D341Med (cell line): ENCODE data around the gene AHDC1.
"Not testable (repeated sequence)": the region's sequence is repeated elsewhere in the genome, so short reads cannot be mapped to it uniquely, and the experiment has no call there.

Experiments used
- DNase-seq: peaks from one replicate; pipeline ENCODE4 v3.0.0; 2012; ENCODE audit warnings: low spot score

AHDC1 gene

GRCh38 chr1:27564710-27565649 is 39.0 kb downstream of the AHDC1 start:
- DNase-seq: no peak

DNA sequence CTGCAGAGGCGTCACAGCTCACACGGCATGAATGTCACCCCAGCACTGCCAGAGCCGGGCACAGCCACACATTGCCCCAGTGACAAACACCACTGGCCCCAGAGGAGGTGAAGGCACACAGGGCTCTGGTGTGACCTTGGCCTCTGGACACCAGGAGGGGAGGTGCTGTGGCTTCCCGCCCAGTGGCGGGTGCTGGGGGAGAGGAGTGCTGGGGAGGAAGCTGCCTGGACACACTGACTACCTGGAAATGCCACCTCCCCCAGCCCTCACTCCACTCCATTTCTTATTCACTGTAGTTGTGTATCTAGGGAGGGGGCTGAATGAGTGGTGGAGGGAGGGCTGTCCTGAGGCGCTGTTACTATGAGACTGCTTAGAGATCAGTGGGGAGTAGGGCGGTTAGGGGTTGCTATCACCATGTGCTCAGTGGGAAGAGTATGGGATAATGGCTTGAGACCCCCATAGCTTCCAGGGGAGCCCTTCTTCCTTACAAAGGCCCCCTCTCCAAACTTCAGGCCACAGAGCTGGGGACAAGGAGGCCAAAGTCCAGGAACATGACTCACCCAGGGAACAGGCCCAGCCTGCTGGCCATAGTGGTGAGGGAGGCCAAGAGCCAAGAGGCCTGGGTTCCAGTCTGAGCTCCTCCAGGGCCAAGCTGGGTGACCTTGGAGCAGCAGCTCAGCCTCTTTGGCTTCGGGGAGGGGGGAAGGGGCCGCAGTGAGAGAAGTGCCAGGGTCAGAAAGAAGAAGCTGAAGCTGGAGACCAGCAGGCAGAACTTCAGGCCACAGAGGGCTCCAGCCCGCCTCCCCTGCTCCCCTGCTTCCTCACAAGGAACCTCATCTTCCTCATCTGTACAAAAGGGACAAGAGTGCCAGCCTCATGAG is 40.1 kb downstream of the AHDC1 start:
- DNase-seq: no peak

DNA sequence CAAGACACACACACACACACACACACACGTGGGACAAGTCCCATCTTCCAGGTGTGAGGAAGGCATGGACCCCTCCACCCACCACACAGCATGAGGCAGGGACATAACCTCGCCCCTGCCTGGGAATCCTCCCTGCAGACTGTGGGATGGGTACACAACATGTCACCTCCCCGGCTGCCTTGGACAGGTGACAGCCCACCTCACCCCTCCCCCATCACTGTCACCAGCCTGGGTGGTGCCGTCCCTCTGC is 40.7 kb downstream of the AHDC1 start:
- DNase-seq: no peak

- DNase-seq: no peak
Measured at GRCh38 chr1:27562534-27563340, 41.2 kb downstream of the AHDC1 start.

GRCh38 chr1:27562021-27562420 is 41.9 kb downstream of the AHDC1 start:
- DNase-seq: no peak

GRCh38 chr1:27561124-27561899 is 42.6 kb downstream of the AHDC1 start:
- DNase-seq: no peak

DNA sequence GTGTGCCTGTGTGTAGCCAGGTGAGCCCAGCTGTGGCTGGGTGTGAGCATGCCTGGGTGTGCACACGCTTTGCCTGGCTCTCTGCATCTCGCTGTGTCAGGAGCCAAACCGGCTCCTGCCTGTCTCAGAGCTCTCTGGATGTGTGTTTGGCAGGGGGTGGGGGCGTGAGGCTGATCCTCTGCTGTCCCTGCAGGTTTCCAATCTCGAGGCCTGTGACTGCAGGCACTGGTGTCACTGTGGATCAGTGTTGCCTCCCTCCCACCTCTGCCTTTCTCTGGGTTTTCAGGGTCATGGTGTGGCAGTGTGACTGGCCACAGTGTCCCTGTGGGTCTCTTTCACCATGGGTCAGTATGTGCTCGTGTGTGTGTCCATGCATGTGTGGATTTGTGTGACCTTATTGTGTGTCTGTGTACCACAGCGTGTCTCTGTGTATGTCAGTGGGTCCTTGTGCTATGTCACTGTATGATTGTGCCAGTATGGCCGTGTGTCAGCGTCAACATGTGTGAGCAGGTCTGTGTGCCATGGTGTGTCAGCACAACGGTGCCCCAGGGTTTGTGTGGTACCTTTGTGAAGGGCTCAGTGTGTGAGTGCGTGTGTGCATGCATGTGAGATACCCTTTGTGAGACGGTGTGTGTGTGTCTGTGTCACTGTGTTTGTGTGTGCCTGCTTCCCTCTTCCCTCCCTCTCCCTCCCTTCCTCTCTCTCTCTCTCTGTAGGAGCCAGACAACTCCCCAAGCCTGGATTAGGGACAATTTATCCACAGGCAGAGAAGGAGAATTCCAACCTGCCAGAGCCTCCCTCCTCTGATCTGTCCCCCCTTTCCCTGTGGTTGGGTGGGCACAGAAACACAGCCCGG is 43.4 kb downstream of the AHDC1 start:
- no peak for DNase-seq

- no peak for DNase-seq
Measured at GRCh38 chr1:27559466-27560030, 44.4 kb downstream of the AHDC1 start.

- DNase-seq: no peak
Measured at GRCh38 chr1:27557596-27558340, 46.2 kb downstream of the AHDC1 start.

DNA sequence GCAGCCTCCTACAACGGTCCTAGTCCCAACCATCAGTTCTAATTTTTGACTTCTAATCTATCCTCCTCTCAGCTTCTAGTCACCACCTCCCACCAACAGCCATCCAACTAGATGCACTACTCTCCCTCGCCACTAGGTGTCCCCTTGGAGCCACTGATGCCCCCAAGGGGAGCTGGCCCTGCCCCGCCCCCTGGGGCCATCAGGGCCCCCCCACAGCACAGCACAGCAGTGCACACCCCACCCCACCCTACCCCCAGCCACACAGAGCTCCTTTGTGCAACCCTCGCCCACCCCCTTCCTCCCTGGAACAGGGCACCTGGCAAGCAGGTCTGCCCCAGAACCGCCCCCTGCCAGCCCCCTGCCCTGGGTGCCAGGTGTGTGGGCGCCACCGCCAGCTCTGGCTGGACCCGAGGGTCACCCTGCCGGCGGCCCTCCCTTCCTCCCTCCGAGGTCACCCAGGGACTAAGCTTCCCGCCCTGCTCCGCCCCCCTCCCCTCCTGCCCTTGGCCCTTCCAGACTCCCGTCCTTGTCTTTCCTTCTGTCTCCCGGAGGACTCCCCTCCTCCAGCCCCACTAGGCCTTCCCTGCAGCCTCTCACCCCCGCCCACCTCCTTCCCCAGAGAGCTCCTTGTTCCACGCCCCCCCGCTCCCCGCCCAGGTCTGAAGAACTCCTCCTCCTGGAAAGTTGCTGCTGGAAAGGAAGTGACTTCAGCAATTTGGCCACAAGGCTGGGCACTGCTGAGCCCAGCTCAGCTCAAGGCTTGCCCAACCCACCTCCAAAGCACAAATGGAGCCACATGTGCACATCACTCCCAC is 47.0 kb downstream of the AHDC1 start:
- DNase-seq: peak; percentile 88

- DNase-seq: no peak
Measured at GRCh38 chr1:27556435-27556780, 47.5 kb downstream of the AHDC1 start.

DNA sequence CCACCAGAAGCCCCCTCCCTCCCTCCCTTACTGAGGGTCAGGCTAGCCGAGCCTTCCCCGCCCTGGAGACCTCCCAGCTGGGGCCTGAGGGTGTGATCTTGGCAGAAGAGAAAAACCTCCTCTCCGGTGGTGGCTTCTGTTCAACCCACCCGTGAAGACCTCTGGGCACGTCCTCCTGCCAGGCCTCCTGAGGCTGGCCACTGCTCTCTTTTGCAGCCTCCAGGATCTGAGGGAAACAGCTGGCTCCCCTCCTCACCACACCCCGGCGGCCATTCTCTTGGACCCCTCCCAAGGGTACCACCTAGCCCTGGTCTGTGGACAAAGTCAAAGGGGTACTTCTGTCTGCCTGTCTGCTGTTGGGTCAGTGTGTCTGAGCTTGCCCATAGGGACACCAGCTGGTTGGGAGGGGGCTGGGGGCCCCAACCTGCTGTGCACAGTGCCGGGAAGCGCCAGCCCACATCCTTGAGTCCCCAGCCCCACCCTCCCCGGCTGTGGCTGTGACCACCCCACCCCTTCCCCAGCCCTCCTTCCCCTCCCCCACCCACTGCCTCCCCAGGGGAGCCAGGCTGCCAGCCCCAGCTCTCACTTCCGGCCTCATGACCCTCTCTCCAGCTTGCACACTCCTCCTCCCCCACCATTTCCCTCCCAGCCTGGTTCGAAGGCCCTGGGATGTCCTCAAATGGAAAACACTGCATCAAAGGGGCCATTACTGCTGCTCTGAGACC is 48.1 kb downstream of the AHDC1 start:
- no peak for DNase-seq

GRCh38 chr1:27554759-27555699 is 48.9 kb downstream of the AHDC1 start:
- DNase-seq: no peak

GRCh38 chr1:27554293-27554692 is 49.7 kb downstream of the AHDC1 start:
- DNase-seq: no peak

GRCh38 chr1:27553823-27554222 is 50.1 kb downstream of the AHDC1 start:
- not testable (repeated sequence) for DNase-seq

DNA sequence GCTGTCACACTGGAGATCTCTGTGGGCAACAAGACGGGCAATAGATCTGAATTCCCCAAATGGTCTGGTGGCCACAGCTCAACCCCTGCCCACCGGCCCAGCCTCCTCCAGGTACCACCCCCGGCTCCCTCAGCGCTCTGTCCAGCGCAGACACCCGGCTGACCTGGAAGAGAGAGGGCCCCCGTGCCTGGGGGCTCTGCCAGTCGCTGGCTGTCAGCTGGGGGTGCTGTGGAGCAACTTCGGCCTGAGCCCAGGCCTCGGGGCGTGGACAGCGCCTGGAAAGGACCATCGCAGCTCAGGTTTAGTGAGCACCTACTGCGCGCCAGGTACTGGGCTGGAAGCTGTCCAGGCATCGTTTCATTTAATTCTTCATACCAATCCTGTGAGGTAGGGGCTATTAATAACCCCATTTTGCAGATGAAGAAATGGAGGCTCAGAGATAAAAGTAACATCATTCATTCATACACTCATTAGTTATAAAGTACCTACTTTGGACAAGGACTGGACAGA is 51.0 kb downstream of the AHDC1 start:
- DNase-seq: no peak

GRCh38 chr1:27551953-27552312 is 52.0 kb downstream of the AHDC1 start:
- DNase-seq: no peak
